IPS-11a (cell line): ENCODE measurements around the gene SPSB1.
"Not testable (repeated sequence)": the region's sequence is repeated elsewhere in the genome, so short reads cannot be mapped to it uniquely, and the experiment has no call there.

Experiments used
- H3K4me3 ChIP-seq: one replicate; pipeline ENCODE4 v1.5.1; 2013; ENCODE audit warnings: low read depth, low read length, control low read depth

Gene SPSB1

GRCh38 chr1:9299571-9300541, 7.2 kb downstream of the SPSB1 start:
- H3K4me3 ChIP-seq: not testable (repeated sequence)

- H3K4me3 ChIP-seq: no peak overlapping the region
Observed at GRCh38 chr1:9300573-9300972, 7.9 kb downstream of the SPSB1 start.

- no peak overlapping the region for H3K4me3 ChIP-seq
Observed at GRCh38 chr1:9302745-9303524, 10.2 kb downstream of the SPSB1 start.

GRCh38 chr1:9303916-9304315, 11.2 kb downstream of the SPSB1 start:
- no peak overlapping the region for H3K4me3 ChIP-seq

- no peak overlapping the region for H3K4me3 ChIP-seq
Observed at GRCh38 chr1:9305216-9305615, 12.5 kb downstream of the SPSB1 start.

GRCh38 chr1:9306006-9306405, 13.3 kb downstream of the SPSB1 start:
- H3K4me3 ChIP-seq: no peak overlapping the region

DNA sequence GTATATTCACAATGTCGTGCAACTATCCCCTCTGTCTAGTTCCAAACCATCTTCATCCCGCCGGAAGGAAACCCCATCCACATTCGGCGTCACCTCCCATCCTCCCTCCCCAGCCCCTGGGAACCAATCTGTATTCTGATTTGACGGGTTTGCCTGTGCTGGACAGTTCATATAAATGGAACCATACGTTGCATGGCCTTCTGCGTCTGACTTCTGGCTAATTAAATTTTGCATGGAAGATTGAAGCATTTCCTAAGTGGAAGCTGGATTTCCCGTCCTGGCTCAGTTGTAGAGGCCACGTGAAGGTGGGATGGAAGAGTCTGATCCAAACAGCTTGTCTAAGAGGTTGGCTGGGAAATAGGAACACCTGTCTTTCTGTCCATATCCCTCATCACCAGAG, 14.6 kb downstream of the SPSB1 start:
- no peak overlapping the region for H3K4me3 ChIP-seq

- H3K4me3 ChIP-seq: no peak overlapping the region
Observed at GRCh38 chr1:9308236-9308785, 15.6 kb downstream of the SPSB1 start.

DNA sequence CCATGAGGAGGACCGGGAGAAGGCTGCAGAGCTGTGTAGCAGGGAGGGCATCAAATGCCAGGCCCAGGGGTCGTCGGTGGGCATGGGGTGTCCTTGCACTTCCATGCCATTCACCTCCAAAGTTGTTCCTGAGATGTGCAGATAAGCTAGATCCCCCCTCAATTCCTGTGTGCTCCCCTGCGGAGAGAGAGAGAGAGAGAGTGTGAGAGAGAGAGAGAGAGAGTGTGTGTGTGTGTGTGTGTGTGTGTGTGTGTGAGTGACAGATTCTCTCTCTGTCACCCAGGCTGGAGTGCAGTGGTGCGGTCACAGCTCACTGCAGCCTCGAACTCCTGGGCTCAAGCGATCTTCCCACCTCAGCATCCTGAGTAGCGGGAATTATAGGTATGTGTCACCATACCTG, 16.4 kb downstream of the SPSB1 start:
- no peak overlapping the region for H3K4me3 ChIP-seq

DNA sequence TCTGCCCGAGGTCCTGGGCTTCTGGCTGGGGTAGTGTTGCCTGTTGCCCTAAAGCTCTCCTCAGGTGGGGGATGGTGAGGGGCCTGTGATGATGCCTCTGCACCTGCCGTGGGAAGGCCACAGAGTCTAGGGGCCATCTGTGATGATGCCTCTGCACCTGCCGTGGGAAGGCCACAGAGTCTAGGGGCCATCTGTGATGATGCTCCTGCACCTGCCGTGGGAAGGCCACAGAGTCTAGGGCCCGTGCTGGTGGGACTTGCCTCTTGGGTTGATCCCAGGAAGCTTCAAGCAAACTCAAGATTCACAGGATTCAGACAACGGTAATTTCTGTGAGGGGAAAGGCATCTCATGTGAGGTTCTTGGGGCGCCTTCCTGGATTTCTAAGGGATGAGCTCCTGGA, 17.3 kb downstream of the SPSB1 start:
- no peak overlapping the region for H3K4me3 ChIP-seq

DNA sequence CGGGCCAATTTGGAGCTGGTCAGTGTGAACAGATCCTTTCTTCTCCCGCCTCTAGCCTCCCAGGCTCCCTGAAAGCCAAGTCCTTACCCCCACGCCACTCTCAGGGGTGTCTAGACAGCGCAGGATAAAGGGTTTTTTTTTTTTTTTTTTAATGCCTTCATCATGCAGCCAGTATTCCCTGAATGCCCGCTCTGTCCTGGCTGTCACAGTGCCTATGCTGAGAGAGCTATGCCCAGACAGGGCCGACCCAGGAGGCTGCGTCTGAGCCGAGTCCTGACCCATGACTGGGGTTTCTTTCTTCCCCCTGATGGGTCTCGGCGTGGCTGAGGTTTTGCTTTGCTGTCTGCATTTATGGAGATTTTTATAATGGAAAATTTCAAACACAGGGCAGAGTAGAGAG, 18.3 kb downstream of the SPSB1 start:
- no peak overlapping the region for H3K4me3 ChIP-seq

DNA sequence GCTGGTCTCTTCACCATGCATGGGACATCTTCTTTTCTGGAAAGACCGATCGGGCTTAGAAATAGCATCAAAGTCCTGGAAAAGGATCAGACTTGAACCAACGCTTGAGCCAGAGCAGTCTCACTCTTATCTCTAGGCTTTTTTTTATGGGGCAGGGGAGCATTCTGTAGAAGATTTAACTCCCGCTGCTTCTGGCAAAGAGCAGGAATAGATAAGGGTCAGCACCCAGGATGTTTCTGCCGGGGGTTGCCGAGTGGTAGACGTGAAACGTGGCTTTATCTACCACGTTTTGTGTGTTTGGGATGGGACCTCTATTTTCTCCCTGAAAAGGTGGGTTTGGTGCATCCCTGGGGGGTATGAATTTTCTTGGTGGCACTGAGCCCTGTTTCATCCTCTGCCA, 18.8 kb downstream of the SPSB1 start:
- H3K4me3 ChIP-seq: no peak overlapping the region

DNA sequence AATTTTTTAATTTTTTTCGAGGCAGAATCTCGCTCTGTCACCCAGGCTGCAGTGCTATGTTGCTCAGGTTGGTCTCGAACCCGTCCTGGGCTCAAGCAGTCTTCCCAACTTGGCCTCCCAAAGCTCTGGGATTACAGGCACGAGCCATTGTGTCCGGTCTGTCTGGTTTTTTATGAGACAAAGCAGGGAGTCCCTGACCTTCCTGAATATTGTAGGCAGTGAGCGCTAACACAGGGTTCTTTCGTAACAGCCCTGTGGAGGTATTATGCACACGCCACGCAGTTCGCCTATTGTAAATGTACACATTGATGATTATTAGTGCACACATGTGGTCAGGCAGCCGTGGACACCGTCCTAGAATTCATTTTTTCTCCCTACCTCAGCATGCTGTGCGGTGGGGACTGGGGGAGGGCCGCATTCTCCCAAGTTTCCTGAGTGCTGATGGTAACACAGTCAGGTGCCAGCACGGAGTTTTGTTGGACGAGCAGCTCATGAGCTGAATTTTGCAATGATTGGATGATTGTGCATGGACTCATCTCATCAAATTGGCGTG, 19.6 kb downstream of the SPSB1 start:
- H3K4me3 ChIP-seq: no peak overlapping the region

DNA sequence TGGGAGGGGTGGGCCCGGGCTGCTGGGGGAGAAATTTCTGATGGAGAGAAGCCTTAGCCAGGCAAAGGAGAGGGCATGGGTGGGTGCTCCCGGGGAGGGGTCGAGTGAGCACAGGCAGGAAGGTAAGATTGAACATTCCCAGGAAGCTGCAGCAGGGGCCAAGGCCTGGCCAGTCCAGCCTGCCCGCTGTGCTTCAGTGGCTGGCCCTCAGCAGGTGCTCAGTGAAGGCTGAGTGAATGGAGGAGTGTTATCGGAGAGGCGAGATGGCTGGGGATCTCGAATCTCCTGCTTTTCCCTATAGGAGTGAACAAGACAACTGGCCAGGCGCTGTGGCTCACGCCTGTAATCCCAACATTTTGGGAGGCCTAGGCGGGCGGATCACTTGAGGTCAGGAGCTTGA, 20.9 kb downstream of the SPSB1 start:
- H3K4me3 ChIP-seq: no peak overlapping the region

DNA sequence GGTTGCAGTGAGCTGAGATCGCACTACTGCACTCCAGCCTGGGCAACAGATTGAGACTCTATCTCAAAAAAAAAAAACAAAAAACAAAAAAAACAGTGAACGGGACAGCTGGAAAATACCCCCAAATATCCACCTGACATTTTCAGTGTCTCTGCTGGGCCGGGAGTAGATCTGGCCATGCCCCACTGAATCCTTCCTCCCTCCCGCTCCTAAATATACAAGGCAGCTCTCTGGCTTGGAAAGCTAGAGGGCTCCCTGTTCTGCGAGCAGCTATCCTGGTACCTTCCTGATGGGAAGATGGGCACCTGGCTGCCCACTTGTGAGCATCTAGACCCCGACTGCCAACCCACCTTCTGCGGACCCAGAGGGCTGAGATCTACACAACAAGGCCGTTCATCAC, 21.4 kb downstream of the SPSB1 start:
- H3K4me3 ChIP-seq: no peak overlapping the region

GRCh38 chr1:9314711-9315379, 22.2 kb downstream of the SPSB1 start:
- H3K4me3 ChIP-seq: no peak overlapping the region

- no peak overlapping the region for H3K4me3 ChIP-seq
Observed at GRCh38 chr1:9315411-9316079, 22.9 kb downstream of the SPSB1 start.

- no peak overlapping the region for H3K4me3 ChIP-seq
Observed at GRCh38 chr1:9316080-9316444, 23.4 kb downstream of the SPSB1 start.

DNA sequence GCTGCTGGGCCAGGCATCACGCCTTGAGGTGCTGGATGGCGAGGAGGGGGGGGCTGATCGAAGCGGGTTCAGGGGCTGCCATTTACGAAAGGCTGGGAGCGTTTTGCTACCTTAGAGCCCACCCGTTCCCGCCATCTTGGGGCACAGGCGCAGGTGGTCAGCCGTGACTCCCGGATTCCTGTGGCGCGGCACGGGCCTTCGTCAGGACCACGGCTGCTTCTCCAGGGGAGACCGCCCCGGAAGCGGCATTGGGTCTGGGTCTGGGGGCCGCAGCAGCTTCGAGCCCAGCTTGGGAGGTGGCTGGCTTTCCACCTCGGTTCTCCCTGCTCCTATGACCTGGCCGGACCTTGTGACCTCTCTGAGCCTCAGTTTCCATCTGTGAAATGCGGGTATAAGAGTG, 23.8 kb downstream of the SPSB1 start:
- H3K4me3 ChIP-seq: no peak overlapping the region

DNA sequence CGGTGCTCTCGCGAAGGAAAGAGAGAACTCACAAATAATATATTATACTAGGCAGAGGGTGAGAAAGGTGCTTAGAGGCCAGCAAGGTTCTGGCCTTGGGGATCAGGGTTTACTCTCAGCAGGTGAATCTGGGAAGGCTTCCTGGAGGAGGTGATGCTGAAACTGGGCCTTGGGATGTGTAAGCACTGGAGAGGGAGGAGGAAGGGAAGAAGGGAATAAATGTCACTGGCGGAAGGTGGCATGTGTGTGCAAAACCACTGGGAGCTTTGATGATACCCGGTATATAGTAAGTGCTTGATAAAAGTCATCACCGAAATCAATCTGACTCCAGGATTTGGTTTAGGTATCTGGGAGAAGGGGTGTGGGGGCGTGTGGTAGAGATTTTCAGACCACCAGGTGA, 24.4 kb downstream of the SPSB1 start:
- no peak overlapping the region for H3K4me3 ChIP-seq
